GM12891 (cell line): Measurements from ENCODE around the gene ABCF1.
A peak's percentile ranks its signal among the peaks of the same experiment; 100 is the strongest.

Experiments used
- DNase-seq: peaks from one replicate; pipeline ENCODE4 v3.0.0; 2011; ENCODE audit warnings: low spot score; ENCODE audit not compliant: insufficient read length
- FAIRE-seq: peaks from 2 replicates; lab custom pipeline; 2011; peaks lifted over from hg19 to GRCh38; lab: Jason Lieb, UNC
- PAX5 ChIP-seq: IDR thresholded peaks from 2 replicates; pipeline ENCODE4 v1.6.1; 2011; ENCODE audit warnings: low read length, moderate library complexity, mild to moderate bottlenecking; ENCODE audit not compliant: insufficient read depth, severe bottlenecking
- POLR2A ChIP-seq: IDR thresholded peaks from 2 replicates; pipeline ENCODE4 v1.6.1; 2011; ENCODE audit warnings: low read depth, low read length, control low read depth
- POLR2AphosphoS5 ChIP-seq: IDR thresholded peaks from 2 replicates; pipeline ENCODE4 v1.6.1; 2011; ENCODE audit warnings: low read depth, low read length, control low read depth
- POU2F2 ChIP-seq: IDR thresholded peaks from 2 replicates; pipeline ENCODE4 v1.6.1; 2011; ENCODE audit warnings: low read depth, mild to moderate bottlenecking, control low read depth, low read length, moderate library complexity
- SPI1 ChIP-seq: IDR thresholded peaks from 2 replicates; pipeline ENCODE4 v1.6.1; 2011; ENCODE audit warnings: low read depth, low read length, control low read depth
- TAF1 ChIP-seq: IDR thresholded peaks from 2 replicates; pipeline ENCODE4 v1.6.1; 2011; ENCODE audit warnings: low read depth, low read length, control low read depth

ABCF1 gene

DNA sequence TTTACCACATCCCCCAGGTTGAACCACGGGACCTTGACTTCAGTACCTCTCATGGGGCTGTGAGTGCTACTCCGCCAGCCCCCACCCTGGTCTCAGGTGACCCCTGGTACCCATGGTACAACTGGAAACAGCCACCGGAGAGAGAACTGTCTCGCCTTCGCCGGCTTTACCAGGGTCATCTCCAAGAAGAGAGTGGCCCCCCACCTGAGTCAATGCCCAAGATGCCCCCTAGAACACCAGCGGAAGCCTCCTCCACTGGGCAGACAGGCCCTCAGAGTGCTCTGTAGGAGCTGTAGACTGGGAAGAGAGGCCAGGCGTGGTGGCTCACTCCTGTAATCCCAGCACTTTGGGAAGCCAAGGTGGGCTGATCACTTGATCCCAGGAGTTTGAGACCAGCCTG lies 54.3 kb downstream of the ABCF1 start:
- FAIRE-seq = no peak
- no peak for TF ChIP-seq POLR2AphosphoS5
- no peak for TF ChIP-seq TAF1
- no peak for TF ChIP-seq PAX5
- no peak for TF ChIP-seq POU2F2
- TF ChIP-seq POLR2A = no peak
- TF ChIP-seq SPI1 = no peak
- no peak for DNase-seq

DNA sequence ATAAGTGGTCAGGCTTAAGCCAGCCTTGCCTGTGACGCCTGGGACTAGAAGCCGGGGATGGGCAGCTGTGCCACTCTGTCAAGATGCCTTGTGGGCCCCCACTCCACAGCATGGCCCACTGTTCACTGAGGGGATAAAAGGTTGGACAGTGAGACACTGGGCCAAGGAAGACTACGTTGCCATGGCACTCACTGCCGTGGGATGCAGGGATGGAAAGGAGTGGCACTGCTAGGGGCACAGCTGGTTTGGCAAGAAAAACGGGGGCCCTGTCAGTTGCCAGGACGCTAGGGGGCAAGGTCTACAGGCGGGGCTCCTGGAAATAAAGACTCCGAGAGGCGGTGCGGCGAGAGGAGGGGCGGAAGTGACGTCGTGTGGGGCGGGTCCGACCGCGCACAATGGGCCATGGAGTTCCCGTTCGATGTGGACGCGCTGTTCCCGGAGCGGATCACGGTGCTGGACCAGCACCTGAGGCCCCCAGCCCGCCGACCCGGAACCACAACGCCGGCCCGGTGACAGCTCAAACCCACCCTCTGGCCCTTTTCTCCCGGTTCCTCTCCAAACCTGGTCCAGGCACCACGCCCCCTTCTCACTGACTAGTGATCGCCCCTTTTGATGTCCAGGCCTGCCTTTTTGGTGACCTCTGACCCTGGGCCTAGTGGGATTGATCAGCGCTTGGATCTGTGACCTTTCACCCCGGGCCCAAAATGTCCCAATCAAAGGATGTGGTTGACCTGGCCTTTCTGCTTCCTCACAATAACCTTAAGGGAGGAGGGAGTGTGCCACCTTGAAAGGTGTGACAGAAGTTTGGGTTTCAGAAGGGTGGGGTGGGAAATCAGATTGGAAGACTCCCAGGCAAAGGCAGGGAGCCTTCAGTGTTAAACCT lies 55.5 kb downstream of the ABCF1 start, which contains the start of gene ATAT1:
Gene ATAT1 (plus strand): TSS at position 391 of the 883 bp plus-strand sequence.
- FAIRE-seq (peak; percentile 89), DNase-seq (peak; percentile 84)
- TF ChIP-seq POLR2AphosphoS5 (peak; percentile 83), POU2F2 (peak; percentile 50; the same call in 1 of the 2 replicates), POLR2A (peak; percentile 84), SPI1 (peak; percentile 42), TAF1 (peak; percentile 63), PAX5 (no peak)

DNA sequence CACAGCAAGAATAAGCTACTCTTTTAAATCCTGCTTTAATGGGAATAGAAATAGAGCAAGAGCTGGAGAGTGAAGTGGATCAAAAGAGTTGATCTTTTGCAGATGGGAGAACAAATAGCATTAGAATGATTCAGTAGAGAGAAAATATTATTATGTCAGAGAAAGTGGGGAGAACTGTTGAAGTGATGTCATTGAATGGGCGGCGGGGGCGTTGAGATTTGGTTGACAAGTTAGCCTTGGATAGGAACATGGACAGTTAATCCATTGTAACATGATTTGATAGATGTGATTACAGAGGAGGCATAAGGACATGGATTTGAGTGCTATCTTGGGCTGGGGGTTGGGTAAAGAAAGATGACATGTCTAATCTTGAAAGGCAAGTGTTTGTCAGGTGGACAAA lies 64.6 kb downstream of the ABCF1 start:
- TF ChIP-seq POLR2A (no peak), POU2F2 (no peak), POLR2AphosphoS5 (no peak), TAF1 (no peak), PAX5 (no peak), SPI1 (no peak)
- DNase-seq = no peak
- FAIRE-seq = no peak

DNA sequence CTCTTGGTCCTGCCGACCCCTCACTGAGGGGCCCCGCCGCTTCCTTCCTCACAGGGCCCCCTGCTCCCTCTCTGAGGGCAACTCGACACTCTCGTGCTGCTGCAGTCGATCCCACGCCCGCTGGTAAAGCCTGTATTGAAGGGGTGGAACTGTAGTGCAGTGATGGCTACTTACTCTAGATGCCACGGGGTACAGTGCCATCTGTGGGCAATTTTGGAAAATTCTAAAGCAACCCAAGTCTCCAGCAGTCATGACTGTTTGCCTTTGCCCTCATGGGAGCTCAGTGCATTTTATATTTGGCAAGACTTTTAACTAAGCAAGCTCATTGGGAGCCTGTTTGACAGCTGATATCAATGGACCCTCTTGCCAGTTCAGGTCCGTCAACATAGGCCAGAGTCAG lies 69.2 kb downstream of the ABCF1 start:
- FAIRE-seq (no peak), DNase-seq (no peak)
- TF ChIP-seq POLR2A (no peak), SPI1 (no peak), POLR2AphosphoS5 (no peak), TAF1 (no peak), POU2F2 (no peak), PAX5 (no peak)

DNA sequence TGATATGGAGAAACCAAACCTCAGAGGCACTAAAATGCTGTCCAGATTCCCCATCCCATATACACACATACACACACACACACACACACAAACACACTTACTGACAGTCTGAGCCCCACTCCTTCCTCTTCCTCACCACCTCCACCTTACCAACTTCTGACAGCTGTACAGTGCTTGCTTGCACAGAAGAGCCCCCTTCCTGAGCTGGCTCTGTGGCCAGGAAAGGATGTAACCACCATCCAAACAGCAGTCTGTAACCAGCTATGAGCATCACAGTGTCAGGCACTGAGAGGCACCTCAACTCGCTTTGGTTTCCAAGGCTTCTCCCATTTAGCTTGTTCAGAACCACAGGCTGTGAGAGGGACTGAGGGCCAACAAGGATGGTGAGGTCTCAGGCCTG lies 69.8 kb downstream of the ABCF1 start:
- DNase-seq (no peak), FAIRE-seq (no peak)
- TF ChIP-seq POLR2AphosphoS5 = no peak
- TF ChIP-seq TAF1 = no peak
- no peak for TF ChIP-seq POU2F2
- TF ChIP-seq PAX5 = no peak
- TF ChIP-seq SPI1 = no peak
- no peak for TF ChIP-seq POLR2A
